CD14-positive monocyte (primary cell): ENCODE measurements around the gene STMN3. TPM values are rescaled to one million over a fixed set of nuclear protein-coding genes. Genes with fewer than 3 reads are reported as not detected.
A peak's percentile ranks its signal among the peaks of the same experiment; 100 is the strongest.

Source experiments
- DNase-seq, 3 donors: peaks; one replicate each; pipeline ENCODE4 v3.0.0-alpha.2; 2011 to 2022
- H2AFZ ChIP-seq: 2 replicates; pipeline ENCODE4 v1.6.0; 2012; ENCODE audit warnings: mild to moderate bottlenecking, low read depth, low read length, inconsistent platforms; ENCODE audit not compliant: insufficient read depth, poor library complexity, severe bottlenecking
- H3K27ac ChIP-seq, 2 donors: 1 replicate in 1 of 2; 2 replicates in 1 of 2; pipeline ENCODE4 v1.5.1; 2012 to 2013; ENCODE audit warnings: low read length in 2 of 2, control low read depth in 1 of 2, inconsistent platforms in 1 of 2, low read depth in 1 of 2, mild to moderate bottlenecking in 1 of 2
- H3K27me3 ChIP-seq, 2 donors: one replicate each; pipeline versions ENCODE4 v1.6.0 to v1.6.1; 2011 to 2013; ENCODE audit warnings: low read length in 2 of 2; ENCODE audit not compliant: control insufficient read depth in 2 of 2, insufficient read depth in 2 of 2
- H3K36me3 ChIP-seq, 2 donors: replicated peaks in 1 of 2; 1 replicate in 1 of 2; 2 replicates in 1 of 2; pipeline versions ENCODE4 v1.5.1 to v1.6.1; 2012 to 2013; ENCODE audit warnings: low read length in 2 of 2, control low read depth in 1 of 2, inconsistent platforms in 1 of 2, mild to moderate bottlenecking in 1 of 2; ENCODE audit not compliant: insufficient read depth in 2 of 2, control insufficient read depth in 1 of 2
- H3K4me1 ChIP-seq, 2 donors: 1 replicate in 1 of 2; 2 replicates in 1 of 2; pipeline versions ENCODE4 v1.5.1 to v1.6.1; 2012 to 2013; ENCODE audit warnings: low read length in 2 of 2, control low read depth in 1 of 2, inconsistent platforms in 1 of 2, mild to moderate bottlenecking in 1 of 2, moderate library complexity in 1 of 2; ENCODE audit not compliant: insufficient read depth in 2 of 2, control insufficient read depth in 1 of 2
- H3K4me2 ChIP-seq: replicated peaks from 2 replicates; pipeline ENCODE3; 2012; ENCODE audit warnings: low read length, moderate library complexity, mild to moderate bottlenecking; ENCODE audit not compliant: poor library complexity, severe bottlenecking; ENCODE audit errors: extremely low read depth
- H3K4me3 ChIP-seq, 3 experiments: fragments of 200-600 bp in 1 of 3; sonication (generic) in 1 of 3; replicated peaks in 1 of 3; 1 replicate in 2 of 3; 2 replicates in 1 of 3; pipeline ENCODE4 v1.5.1; 2011 to 2013; ENCODE audit warnings: low read length in 3 of 3, mild to moderate bottlenecking in 3 of 3, control low read depth in 2 of 3, low read depth in 2 of 3, inconsistent platforms in 1 of 3, moderate library complexity in 1 of 3
- H3K79me2 ChIP-seq: 2 replicates; pipeline ENCODE4 v1.6.0; 2012; ENCODE audit warnings: mild to moderate bottlenecking, control low read depth, inconsistent platforms, low read length, moderate library complexity; ENCODE audit not compliant: insufficient read depth
- H3K9ac ChIP-seq: 2 replicates; pipeline ENCODE4 v1.6.0; 2017; ENCODE audit warnings: low read length, mild to moderate bottlenecking; ENCODE audit not compliant: insufficient read depth, poor library complexity, severe bottlenecking
- H3K9me3 ChIP-seq, 2 donors: replicated peaks in 1 of 2; 1 replicate in 1 of 2; 2 replicates in 1 of 2; pipeline versions ENCODE4 v1.5.1 to v1.6.1; 2012 to 2013; ENCODE audit warnings: low read length in 2 of 2, control low read depth in 1 of 2; ENCODE audit not compliant: control insufficient read depth in 1 of 2, insufficient read depth in 1 of 2
- H4K20me1 ChIP-seq: 2 replicates; pipeline ENCODE4 v1.6.0; 2012; ENCODE audit warnings: mild to moderate bottlenecking, low read length, control low read depth, moderate library complexity; ENCODE audit not compliant: insufficient read depth
- H3K27ac Mint-ChIP-seq, 7 donors: one replicate each; pipeline ENCODE4 v1.8.0; 2020; ENCODE audit warnings: mild to moderate bottlenecking in 7 of 7, mixed read lengths in 7 of 7, moderate library complexity in 6 of 7, inconsistent platforms in 2 of 7
- H3K27me3 Mint-ChIP-seq, 3 donors: one replicate each; pipeline ENCODE4 v1.8.0; 2021 to 2022; ENCODE audit warnings: low read depth in 3 of 3, mild to moderate bottlenecking in 3 of 3, mixed read lengths in 3 of 3, moderate library complexity in 3 of 3, inconsistent platforms in 1 of 3
- H3K36me3 Mint-ChIP-seq, 2 donors: one replicate each; pipeline ENCODE4 v1.8.0; 2020; ENCODE audit warnings: mixed read lengths in 2 of 2, inconsistent platforms in 1 of 2, mild to moderate bottlenecking in 1 of 2
- H3K4me1 Mint-ChIP-seq: one replicate; pipeline ENCODE4 v1.8.0; 2020; ENCODE audit warnings: mild to moderate bottlenecking, mixed read lengths
- H3K4me3 Mint-ChIP-seq, 2 donors: one replicate each; pipeline ENCODE4 v1.8.0; 2020; ENCODE audit warnings: mild to moderate bottlenecking in 2 of 2, mixed read lengths in 2 of 2, moderate library complexity in 1 of 2
- H3K9me3 Mint-ChIP-seq, 7 donors: one replicate each; pipeline ENCODE4 v1.8.0; 2020 to 2022; ENCODE audit warnings: mixed read lengths in 7 of 7, mild to moderate bottlenecking in 6 of 7, moderate library complexity in 6 of 7, inconsistent platforms in 2 of 7
- CTCF ChIP-seq: fragments of 200-600 bp; IDR thresholded peaks from one replicate; pipeline ENCODE4 v1.8.0; 2022; ENCODE audit warnings: antibody characterized with exemption, mild to moderate bottlenecking
- WGBS: methylation state at CpG from one replicate; pipeline ENCODE4 v1.1.5; 2013; ENCODE audit warnings: missing lambda C conversion rate; ENCODE audit not compliant: insufficient coverage; 5-methylcytosine and 5-hydroxymethylcytosine counted together
- intact Hi-C, 2 donors: fragments of 100-400 bp; cut with micrococcal nuclease; formaldehyde crosslinking; loops; one replicate each; pipeline versions ENCODE4 v1.15.0 to v1.15.1; 2023
- polyA plus RNA-seq, 3 donors: library from polyadenylated mRNA; depleted of rRNA in 1 of 3; unstranded in 2 of 3; stranded (reverse) in 1 of 3; fragments of 300-500 nt in 2 of 3; fragments of >200 nt in 1 of 3; fragmentation: Illumina TruSeq in 2 of 3; gene quantifications; 1 replicate in 2 of 3; 2 replicates in 1 of 3; pipeline ENCODE4 v1.2.3, GENCODE V29; 2012 to 2021

Gene STMN3
- polyA plus RNA-seq, 3 donors: 0.10 to 8.1 (median 0.15) TPM

DNA sequence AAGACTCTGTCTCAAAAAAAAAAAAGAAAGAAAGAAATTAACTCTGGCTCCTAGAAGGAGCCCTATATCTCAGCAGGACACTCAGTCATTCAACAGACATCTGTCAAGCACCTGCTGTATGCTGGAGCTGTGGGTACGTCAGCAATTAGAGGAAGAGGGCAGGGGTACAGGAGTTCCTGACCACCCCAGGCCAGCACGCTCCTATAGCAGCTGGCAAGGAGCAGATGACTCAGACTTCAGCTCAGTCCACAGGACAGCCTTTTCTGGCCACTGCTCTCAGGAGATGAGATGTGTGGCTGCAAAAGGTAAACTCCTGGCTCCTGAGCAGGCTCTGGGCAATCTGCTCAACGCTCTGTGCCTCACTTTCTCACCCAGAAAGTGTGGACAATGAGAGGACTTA, 3.2 kb upstream of the STMN3 start:
- H3K4me2 ChIP-seq: no peak overlapping the region
- H3K27ac ChIP-seq: no peak overlapping the region
- H3K27me3 ChIP-seq: peaks cover 12 to 26% of the 10 kb centered on the region in 2 donors
- peaks cover 36 to 47% of the 10 kb centered on the region in 2 donors for H3K4me1 ChIP-seq
- Mint-ChIP-seq H3K4me1 (peaks cover 42% of the 10 kb centered on the region), H3K9me3 (peaks cover 0 to 6% (median 3%) of the 10 kb centered on the region in 7 donors), H3K27ac (peak overlapping the region in 1 of 7 donors; percentile 58), H3K36me3 (peaks cover 14 to 15% of the 10 kb centered on the region in 2 donors), H3K4me3 (no peak overlapping the region), H3K27me3 (peaks cover 13 to 29% (median 21%) of the 10 kb centered on the region in 3 donors)
- H3K79me2 ChIP-seq: peaks cover 9% of the 10 kb centered on the region
- peaks cover 6 to 14% of the 10 kb centered on the region in 2 donors for H3K36me3 ChIP-seq
- H3K9ac ChIP-seq: no peak overlapping the region
- no peak for TF ChIP-seq CTCF
- intact Hi-C loops: loop anchor here (5.0 kb wide), 2 partner anchors 51 to 86 kb away; partner anchors contain the start of genes ARFRP1 (in 1 of the 2) and ZGPAT (in 1 of the 2)
- no peak overlapping the region for H2AFZ ChIP-seq
- peaks cover 0 to 6% of the 10 kb centered on the region in 2 donors for H3K9me3 ChIP-seq
- no peak overlapping the region for H3K4me3 ChIP-seq
- WGBS: 84% methylated on average over 3 of the region's 3 CpGs
- no peak for DNase-seq
- no peaks in the 10 kb centered on the region for H4K20me1 ChIP-seq

- H2AFZ ChIP-seq: no peak overlapping the region
- H3K27ac Mint-ChIP-seq: no peak overlapping the region
- no peak for TF ChIP-seq CTCF
- H4K20me1 ChIP-seq: no peaks in the 10 kb centered on the region
- WGBS: 96% methylated on average over 4 of the region's 4 CpGs
- peaks cover 40% of the 10 kb centered on the region for H3K4me1 Mint-ChIP-seq
- H3K36me3 ChIP-seq: peaks cover 0 to 2% of the 10 kb centered on the region in 2 donors
- peaks cover 9% of the 10 kb centered on the region for H3K79me2 ChIP-seq
- H3K9me3 Mint-ChIP-seq: peaks cover 0 to 8% (median 3%) of the 10 kb centered on the region in 7 donors
- peaks cover 6 to 8% of the 10 kb centered on the region in 2 donors for H3K36me3 Mint-ChIP-seq
- no peak overlapping the region for H3K27ac ChIP-seq
- H3K27me3 ChIP-seq: peaks cover 16 to 33% of the 10 kb centered on the region in 2 donors
- H3K4me3 Mint-ChIP-seq: no peak overlapping the region
- no peak overlapping the region for H3K9ac ChIP-seq
- no peak for DNase-seq
- H3K4me3 ChIP-seq: no peak overlapping the region
- peaks cover 36 to 47% of the 10 kb centered on the region in 2 donors for H3K4me1 ChIP-seq
- H3K9me3 ChIP-seq: peaks cover 0 to 7% of the 10 kb centered on the region in 2 donors
- H3K4me2 ChIP-seq: no peak overlapping the region
- H3K27me3 Mint-ChIP-seq: peaks cover 20 to 36% (median 28%) of the 10 kb centered on the region in 3 donors
- intact Hi-C loops: loop anchor here (5.0 kb wide), 2 partner anchors 52 to 87 kb away; partner anchors contain the start of genes ARFRP1 (in 1 of the 2) and ZGPAT (in 1 of the 2)
Observed at GRCh38 chr20:63655249-63655648, 2.0 kb upstream of the STMN3 start.
